Measurements from ENCODE around the gene SDS.

DNA sequence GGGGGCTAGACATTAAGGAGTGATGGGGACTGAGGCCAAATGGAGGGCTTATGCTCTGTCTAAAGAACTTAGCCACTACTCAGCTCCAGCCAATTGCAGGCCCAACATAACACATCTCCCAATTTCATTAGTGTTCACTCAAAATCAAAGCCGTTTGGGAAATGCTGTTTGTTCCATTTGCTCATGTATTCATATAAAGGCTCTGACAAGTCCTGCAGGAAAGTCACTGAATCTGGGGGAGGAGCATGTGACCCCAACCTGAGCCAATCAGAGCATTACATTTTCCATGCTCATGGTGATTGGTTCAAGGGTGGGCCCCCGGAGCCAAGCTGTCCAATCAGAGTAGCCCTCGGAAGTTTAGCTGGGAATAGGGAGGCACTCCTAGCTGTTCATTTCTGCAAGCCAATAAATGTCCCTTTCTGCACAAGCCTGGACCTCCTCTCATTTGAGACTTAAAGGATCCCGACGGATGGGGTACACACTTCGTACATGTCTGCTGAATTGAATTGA lies 39.4 kb upstream of the SDS start:
- TF ChIP-seq, protein P1, sequence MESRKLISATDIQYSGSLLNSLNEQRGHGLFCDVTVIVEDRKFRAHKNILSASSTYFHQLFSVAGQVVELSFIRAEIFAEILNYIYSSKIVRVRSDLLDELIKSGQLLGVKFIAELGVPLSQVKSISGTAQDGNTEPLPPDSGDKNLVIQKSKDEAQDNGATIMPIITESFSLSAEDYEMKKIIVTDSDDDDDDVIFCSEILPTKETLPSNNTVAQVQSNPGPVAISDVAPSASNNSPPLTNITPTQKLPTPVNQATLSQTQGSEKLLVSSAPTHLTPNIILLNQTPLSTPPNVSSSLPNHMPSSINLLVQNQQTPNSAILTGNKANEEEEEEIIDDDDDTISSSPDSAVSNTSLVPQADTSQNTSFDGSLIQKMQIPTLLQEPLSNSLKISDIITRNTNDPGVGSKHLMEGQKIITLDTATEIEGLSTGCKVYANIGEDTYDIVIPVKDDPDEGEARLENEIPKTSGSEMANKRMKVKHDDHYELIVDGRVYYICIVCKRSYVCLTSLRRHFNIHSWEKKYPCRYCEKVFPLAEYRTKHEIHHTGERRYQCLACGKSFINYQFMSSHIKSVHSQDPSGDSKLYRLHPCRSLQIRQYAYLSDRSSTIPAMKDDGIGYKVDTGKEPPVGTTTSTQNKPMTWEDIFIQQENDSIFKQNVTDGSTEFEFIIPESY (IDR thresholded peaks at IDR 0.05) = no peak
- TF ChIP-seq, protein P2, sequence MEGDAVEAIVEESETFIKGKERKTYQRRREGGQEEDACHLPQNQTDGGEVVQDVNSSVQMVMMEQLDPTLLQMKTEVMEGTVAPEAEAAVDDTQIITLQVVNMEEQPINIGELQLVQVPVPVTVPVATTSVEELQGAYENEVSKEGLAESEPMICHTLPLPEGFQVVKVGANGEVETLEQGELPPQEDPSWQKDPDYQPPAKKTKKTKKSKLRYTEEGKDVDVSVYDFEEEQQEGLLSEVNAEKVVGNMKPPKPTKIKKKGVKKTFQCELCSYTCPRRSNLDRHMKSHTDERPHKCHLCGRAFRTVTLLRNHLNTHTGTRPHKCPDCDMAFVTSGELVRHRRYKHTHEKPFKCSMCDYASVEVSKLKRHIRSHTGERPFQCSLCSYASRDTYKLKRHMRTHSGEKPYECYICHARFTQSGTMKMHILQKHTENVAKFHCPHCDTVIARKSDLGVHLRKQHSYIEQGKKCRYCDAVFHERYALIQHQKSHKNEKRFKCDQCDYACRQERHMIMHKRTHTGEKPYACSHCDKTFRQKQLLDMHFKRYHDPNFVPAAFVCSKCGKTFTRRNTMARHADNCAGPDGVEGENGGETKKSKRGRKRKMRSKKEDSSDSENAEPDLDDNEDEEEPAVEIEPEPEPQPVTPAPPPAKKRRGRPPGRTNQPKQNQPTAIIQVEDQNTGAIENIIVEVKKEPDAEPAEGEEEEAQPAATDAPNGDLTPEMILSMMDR (IDR thresholded peaks at IDR 0.05; ENCODE audit: low read depth, low read length, missing input control) = no peak
- TF ChIP-seq FOXA1 (IDR thresholded peaks at IDR 0.05) (no peak), EGR1 (IDR thresholded peaks at IDR 0.05; ENCODE audit: low read depth in 2 of 2) (no peak)
- TF ChIP-seq, protein P3, sequence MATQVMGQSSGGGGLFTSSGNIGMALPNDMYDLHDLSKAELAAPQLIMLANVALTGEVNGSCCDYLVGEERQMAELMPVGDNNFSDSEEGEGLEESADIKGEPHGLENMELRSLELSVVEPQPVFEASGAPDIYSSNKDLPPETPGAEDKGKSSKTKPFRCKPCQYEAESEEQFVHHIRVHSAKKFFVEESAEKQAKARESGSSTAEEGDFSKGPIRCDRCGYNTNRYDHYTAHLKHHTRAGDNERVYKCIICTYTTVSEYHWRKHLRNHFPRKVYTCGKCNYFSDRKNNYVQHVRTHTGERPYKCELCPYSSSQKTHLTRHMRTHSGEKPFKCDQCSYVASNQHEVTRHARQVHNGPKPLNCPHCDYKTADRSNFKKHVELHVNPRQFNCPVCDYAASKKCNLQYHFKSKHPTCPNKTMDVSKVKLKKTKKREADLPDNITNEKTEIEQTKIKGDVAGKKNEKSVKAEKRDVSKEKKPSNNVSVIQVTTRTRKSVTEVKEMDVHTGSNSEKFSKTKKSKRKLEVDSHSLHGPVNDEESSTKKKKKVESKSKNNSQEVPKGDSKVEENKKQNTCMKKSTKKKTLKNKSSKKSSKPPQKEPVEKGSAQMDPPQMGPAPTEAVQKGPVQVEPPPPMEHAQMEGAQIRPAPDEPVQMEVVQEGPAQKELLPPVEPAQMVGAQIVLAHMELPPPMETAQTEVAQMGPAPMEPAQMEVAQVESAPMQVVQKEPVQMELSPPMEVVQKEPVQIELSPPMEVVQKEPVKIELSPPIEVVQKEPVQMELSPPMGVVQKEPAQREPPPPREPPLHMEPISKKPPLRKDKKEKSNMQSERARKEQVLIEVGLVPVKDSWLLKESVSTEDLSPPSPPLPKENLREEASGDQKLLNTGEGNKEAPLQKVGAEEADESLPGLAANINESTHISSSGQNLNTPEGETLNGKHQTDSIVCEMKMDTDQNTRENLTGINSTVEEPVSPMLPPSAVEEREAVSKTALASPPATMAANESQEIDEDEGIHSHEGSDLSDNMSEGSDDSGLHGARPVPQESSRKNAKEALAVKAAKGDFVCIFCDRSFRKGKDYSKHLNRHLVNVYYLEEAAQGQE (IDR thresholded peaks at IDR 0.05) = no peak
